Cerebellar cortex (tissue), 1 donor: ENCODE measurements around the gene TIGIT.

Source experiments
- DNase-seq: peaks from one replicate; pipeline ENCODE4 v3.0.0-alpha.2; 2015; ENCODE audit warnings: low spot score

The TIGIT gene

DNA sequence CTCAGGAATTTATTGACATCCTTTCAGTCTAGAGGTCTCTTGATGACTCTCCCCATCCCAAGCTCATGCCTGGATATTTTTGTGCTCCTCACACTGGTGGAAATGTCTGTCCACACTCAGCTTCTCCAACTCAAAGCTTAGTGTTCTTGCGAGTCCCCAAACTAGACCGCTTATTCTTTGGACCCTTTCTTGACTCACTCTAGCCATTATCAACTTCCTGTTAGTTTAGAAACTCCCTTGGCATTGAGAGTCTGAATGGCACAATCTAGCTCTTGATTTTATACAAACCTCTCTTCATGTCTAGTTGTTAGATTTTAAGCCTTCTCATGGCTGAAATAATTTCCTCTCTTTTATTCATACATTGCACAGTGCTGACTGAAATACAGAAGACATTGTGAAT, 19.6 kb downstream of the TIGIT start:
- DNase-seq = no peak

DNA sequence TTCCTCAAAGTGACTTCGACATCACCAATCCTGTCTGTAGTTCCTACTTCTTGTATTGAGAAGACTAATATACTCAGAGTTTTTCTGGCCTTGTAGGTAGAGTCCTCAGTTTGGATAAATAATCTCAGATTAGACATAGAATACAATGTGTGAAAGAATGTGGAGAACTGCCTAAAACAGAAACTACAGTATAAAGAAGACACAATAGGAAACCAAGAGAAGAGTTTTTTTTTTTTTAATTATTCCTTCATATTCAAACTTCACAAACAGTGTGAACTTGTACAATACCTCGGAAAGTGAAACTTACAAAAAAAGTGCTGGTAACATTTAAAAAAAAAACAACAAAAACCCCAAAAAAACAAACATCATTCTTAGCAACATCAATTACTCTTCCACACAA, 20.5 kb downstream of the TIGIT start:
- DNase-seq = no peak

DNA sequence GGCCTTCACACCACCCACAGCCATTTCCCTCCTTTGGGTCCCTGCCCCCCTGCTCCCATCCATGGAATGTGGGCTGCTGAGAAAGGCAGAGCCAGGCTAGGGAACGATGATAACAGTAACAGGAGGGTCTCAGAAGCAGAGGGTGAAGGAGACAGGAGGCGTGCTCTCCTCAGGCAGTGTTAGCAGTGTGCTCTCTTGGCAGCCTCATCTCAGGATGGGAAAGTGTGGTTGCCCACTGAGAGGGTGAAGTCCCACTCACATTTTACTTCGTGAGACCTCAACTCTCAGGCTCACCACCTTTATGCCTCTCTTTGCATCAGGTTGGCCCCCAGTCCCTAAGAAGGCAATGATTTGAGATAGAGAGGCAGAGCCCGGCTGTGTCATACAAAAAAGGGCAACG, 24.5 kb downstream of the TIGIT start:
- DNase-seq = no peak

DNA sequence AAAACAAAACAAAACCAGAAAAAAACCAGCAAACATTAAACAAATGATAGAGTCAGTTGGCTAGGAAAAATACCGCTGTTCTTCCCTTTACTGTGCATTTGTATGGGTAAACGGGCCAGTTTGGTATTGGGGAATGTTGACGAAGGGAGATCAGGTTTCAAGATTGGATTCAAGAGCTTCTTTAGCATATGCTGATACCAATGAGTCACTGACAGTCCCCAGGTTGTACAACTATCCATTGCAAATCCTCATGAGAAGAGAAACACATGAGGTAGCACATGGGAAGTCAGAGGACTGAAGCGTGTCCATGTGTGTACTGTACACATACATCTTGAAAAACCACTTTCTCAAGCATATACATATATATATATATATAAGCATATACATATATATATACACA, 25.6 kb downstream of the TIGIT start:
- no peak for DNase-seq

DNA sequence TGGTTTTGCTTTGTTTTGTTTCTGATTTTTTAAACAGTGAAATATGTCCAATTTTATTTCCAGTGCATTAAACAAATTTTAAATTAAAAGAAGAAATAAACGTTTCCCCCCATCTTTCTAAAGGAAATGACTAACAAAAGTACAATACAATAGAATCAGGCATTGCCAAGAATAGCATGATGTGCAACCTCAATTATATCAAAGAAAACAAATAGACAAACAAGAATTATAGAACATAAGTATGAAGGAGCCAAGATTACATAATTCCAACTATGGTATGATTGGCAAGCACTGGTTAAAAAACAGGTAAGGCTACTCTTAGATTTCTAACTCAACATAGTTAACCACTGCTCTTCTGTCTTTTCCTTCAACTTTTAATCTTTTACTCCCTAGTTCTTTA, 26.4 kb downstream of the TIGIT start:
- no peak for DNase-seq

DNA sequence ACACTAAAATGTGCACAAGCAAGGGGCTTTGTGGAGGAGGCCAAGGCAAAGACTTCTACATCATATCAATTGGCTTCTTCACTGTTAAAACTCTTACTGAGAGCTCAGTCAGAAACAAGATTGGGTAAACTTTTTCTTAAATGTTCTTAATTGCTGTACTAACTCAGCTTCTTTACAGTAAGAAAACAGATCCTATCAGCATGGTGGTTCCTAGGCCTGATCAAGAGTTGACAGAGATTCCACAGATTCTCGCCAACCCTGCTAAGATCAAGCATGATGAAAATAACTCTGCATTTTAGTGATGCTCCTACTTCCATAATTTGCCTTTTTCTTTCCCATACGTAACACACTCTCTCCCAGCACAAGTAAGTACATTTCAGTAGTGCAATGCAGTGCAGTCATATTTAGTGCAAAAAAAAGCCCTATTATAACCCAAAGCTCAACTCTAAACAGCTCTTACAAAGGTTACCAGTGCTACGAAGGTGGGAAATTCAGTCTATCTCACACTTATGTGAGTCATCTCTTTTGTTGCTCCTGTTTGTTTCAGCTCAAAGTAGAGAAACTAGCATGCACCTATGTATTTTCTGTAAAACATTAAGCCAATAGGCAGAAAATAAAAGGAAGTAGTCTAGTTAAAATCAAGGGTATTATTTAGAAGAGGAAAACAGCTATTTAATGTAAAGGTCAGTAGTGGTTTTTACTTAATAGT, 29.9 kb downstream of the TIGIT start:
- no peak for DNase-seq

DNA sequence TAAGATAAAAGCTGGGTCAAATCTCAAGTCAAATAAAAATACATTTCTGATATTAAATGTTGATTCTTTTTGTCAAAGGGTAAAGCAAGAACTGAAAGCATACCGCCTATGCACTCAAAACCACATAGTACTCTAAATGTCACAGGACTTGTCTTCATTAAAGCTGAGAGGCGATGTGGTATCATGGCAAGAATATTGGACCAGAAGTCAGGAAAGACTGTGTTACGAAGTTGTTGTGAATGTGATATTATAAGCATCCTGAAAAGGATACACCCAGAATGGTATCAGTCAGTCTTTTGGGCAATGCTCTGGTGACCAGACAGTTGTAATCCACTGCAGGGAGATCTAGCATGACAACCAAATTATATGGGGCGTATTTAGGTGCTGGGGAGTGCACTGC, 33.8 kb downstream of the TIGIT start:
- DNase-seq = no peak

DNA sequence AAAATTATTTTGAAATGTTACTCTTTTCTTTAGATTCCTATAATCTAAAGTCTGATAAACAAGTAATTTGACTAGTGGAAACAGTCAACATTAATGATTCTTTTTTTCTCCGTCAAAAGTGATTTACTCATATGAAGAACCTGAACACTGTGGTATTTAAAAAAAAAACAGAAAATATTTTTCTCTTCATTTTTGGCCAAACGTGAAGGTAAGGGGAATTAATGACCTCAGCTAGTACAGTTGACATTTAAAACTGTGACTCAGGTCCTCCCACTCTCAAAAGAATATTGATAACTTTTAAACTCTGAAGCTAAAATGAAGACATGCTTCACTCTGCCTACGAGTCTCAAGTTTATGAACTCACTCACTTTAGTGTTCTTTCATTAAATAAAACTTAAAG, 34.5 kb downstream of the TIGIT start:
- DNase-seq = no peak

DNA sequence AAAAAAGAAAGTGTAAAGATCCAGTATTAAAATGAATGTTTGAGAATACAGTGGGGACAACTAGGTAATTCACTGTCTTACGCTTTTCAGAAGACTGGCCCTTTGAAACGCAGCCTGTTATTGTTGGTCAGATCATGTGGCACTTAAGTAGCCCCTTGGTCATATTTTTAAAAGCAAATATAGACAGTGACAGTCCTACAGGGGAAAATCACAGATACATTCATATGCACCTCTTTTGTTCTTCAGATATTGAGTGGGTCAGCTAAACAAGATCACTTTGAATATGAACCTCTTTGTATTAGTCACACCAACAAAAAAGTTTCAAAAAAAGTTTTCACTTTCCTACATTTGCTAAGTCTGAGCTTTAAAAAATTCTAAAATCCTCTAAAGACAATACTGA, 36.0 kb downstream of the TIGIT start:
- DNase-seq = no peak

DNA sequence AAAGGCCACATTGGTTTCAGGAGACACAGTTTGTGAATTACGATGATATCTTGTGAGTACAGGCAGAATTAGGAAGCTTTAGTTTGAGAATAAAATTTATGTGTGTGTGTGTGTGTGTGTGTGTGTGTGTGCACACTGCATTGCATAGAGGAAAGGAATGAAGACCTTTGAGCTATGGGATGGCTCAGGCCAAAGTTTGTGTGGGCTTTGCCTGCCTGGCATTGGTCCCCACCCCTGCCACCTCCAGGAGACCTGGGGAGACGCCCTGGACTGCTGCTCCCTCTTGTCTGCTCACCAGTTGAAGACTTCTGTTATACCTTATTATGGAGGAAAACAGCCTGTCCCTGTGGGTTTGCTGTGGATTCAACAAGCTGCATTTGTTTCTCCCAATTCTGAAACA, 37.2 kb downstream of the TIGIT start:
- no peak for DNase-seq

DNA sequence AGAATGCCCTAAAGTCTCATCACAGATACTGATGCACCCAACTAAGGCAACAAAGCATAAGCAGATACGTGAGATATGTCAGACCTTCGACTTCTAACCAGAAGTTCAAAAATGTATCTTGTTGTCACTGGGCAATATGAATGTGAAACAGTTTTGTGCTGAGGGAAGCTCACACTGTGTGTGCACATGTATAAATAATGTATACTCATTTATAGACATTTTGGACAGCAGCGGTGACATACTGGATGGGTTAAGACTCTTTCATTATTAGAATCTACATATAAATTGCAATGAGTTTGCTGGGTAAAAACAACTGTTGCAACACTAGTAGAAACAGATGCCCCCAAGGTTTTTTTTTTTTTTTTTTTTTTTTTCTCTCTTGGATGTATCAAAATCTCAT, 37.9 kb downstream of the TIGIT start:
- DNase-seq = no peak

DNA sequence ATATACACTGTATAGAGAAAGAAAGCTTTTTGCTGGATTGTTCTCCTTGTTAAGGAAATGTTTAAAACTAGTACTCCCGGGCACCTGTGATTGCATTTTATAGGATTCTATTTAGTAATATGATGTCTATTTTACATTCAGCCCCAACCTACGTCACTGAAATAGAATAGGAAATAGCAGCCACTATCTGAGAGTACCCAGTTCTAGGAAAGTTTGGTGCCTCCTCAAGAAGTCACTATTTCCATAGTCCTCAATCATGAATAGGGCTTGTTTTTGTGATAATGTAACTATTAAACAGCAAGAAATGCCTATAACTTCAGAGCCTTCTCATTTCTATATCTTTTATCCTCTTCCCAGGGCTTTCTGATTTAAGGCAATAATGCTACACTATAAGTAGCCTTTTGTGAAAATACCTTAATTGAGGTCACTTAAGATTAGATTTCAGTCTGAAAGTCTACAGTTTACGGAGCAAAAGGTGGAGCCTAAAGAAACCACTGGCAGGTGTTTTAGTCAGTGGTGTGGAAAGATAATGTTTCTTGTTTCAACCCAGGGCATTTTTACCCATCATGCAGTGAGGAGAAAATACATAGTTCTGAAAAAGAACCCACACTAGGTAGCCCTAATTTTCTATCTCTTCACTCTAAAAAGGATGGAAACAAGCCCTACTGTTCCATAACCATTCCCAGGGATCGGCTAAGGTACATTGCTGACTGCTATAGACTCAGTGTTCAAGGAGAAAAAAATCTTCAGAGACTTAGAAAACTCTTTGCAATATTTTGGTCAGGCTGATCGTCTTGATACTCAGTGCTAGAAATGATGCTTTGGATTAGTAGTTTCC, 38.7 kb downstream of the TIGIT start:
- DNase-seq = no peak

DNA sequence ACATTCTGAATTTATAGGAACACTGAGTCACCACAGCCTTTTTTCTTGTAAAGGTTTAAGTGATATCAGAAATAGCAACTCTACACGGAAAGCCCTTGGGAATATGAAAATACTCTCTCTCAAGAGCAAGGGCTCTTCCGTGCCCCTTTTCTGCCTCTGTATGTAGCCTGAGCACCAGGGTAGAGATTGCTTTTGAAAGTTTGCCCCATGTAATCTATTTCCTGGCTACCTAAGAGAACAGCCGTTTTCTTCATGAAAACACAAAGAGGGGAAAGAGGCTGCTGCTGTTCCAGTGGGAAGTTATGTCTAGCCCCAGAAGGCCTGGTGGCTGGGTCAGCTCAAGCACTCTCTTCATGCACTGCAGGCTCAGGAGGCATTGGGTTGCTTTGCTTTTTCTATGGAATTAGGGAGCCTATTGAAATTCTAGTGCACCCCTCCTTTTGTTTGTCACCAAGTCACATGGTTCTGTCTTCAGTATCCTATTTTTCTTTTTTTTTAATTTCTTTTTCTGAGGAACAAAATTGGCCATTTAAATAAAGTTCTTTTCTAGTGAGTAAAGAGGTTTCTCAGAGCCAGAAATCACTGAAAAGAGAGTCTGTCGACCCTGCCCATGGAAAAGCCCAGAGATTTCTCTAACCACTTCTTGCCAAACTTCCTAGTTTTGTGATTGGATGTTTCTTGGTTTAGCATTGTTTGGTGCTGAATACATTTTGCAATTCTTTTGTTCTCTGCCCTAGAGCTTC, 39.5 kb downstream of the TIGIT start:
- peak; percentile 18 for DNase-seq

DNA sequence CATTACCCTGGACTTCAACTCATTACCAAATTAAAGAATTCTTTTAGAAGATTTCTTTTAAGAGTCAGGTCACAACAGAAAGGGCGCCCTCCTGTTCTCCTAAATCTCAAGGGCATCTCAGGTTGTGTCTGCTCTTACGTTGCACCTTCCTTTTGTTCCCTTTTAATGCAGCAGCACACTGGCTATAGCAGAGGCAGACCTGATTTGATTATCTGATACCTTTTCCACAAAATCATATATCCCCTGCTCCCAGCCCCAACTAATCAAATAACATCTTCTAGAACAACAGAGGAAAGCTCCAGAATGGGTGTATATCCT, 40.1 kb downstream of the TIGIT start:
- no peak for DNase-seq

DNA sequence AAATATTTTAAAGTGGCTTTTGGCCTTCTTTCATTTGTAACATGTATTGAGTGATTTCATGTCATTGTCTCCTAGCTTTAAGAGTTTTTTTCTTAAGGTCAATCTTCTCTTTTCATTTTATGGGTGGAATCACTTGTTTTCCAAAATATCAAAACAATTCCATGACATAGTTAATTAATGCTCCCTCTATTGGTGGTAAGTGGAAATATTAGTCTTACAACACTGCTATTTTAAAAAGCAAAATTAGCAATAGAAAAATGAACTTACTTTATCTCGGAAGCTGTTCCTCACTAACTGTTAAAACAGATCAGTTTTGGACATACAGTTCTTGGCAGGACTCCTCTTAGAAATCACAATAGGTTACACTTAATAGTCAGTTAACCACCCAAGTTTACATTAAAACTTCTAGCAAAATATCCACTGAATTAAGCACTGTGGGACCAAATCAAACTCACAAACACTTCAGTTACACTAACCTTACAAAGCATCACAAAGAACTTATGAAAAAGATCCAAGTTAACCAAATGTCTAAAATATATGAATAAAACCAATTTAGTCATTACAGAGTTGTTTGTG, 42.4 kb downstream of the TIGIT start:
- no peak for DNase-seq

DNA sequence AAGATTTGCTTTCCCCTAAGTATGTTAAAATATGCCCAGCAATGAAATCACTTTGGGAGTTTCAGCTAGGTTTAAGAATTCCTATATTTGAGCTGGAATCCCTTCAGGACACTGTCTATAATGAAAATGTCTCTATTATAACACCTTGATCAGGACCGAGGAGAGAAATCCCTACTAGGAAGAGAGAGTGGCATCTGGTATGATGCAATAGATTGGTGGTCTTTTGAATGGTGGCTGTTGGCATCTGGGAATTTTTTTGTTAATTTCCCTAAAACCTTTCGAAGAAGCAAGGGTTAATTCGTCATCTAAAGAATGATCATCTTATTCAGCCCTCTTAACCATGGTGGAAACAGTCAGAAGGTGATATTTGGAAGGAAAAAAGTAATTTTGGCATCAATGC, 43.0 kb downstream of the TIGIT start:
- DNase-seq = no peak

DNA sequence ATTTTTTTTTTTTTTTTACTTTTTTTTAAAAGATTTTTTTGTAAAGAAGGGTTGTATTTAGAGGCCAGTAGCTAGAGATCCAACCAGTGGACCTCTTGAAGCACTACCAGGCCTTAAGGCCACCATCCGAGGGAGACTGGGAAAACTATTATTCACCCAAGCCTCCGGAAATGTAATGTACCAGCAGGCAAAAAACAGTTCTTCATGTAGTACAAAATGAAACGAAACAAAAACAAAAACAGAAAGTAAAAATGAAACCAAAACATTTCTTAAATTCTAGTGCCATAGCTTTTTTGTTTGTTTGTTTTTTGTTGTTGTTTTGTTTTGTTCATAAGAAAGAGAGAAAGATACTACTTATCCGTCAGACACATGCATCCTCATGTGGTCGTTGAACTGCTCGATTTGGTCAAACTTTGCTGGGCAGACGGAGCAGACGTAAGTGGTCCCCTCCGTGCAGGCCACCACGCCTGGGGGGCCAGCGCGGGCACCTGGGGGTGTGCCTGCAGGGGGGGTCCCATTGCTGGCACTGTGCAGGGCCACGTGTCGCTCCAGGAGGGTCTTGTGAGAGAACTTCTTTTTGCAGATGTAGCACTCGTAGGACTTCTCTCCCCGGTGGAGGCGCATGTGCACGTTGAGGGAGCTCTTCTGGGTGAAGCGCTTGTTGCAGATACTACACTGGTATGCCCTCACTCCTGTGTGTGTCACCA, 45.0 kb downstream of the TIGIT start:
- no peak for DNase-seq

DNA sequence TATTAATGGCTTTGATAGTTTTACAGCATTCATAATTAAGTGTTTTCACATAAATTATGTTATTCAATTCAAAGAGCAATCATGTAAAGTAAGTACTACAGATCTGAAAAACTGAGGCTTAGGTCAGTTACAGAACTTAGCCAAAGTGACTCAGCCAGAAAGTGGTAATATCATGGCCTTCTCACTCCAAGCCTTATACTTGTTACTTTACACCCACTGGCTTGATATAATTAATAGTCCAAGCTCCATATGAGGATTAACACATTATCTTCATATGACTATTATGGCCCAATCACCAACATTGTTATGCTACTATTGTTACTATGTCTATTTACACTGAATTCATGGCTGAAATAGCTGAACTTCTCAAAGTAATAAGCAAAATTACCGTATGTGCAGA, 50.7 kb downstream of the TIGIT start:
- no peak for DNase-seq

DNA sequence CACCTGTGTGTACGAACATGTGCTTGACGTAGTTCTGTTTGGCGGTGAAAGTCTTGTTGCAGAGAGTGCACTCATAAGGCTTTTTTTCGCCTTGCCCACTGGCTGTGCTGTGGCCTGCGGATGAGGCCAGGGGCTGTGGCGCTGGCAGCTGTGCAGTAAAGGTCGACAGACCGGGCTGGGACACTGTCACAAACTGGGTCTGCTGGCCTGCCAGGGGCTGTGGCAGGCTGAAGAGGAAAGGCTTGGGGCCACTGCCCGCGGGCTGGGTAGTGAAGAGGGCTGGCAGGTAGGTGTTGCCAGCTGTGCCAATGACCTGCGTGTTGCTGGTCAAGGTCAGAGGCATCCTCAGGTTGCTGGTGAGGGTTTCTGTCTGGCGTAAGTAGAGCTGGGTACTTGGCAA, 56.4 kb downstream of the TIGIT start:
- DNase-seq = no peak

DNA sequence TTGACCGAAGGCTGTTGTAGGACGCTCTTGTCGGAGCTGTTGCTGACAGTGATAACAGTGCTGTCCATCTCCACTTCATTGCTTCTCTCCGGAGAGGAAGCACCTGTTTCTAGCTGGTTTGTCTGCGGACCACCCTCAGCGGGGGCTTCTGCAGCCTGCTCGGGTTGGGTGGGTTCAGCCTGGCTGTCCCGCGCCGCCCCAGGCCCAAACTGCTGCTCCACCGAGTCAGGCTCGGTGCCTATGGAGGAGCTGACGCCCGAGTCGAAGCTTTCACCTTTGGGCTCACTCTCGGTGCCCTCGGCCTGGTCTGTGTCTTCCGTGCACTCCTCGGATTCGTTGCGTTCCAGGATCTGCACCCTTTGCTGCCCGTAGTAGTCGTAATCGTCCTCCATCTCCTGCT, 56.9 kb downstream of the TIGIT start:
- DNase-seq = no peak

DNA sequence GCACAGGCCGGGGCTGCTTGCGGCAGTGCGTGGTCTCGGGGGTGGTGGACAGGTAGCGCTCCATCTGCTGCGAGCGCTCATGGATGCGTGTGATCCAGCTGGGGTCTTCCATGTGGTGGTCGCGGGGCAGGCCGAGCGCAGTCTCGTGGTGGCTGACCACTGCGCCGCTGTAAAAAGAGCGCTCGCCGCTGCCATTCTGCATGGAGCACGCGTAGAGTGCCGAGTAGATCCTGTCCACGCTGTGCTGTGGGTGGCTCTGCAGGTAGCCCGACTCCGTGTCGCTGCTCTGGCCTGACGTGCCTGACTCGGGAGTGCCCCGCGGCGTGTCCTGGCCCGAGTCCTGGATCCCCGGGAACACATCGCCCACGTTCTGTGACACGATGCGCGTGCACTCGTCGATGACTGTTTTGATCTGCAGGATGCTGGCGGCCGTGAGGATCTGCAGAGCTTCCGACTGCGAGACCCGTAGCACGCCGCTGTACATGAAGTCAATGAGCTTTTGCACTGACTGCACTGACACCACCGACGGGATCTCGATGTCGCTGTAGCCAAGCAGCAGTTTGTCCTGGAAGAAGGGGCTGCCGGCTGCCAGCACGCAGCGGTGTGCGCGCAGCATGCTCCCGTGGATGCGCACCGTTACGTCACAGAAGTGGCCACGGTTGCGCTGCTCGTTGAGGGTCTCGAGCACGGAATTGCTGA, 57.4 kb downstream of the TIGIT start:
- no peak for DNase-seq

DNA sequence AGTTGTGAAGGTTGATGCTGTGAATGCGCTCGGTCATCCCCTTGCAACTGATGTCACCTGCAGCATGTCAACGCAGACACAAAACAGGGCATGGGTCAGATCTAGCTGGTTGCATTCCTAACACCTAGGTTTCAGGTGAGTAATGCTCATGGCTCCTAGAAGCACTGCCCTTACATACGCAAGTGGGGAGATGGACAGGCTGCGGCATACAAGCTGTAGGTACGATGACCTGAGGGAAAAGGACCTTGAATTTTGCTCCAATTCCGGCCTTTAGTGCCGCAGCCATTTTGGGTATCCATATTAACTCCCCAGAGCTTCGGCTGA, 58.0 kb downstream of the TIGIT start:
- no peak for DNase-seq
